ENCODE results near the gene EP400.

DNA sequence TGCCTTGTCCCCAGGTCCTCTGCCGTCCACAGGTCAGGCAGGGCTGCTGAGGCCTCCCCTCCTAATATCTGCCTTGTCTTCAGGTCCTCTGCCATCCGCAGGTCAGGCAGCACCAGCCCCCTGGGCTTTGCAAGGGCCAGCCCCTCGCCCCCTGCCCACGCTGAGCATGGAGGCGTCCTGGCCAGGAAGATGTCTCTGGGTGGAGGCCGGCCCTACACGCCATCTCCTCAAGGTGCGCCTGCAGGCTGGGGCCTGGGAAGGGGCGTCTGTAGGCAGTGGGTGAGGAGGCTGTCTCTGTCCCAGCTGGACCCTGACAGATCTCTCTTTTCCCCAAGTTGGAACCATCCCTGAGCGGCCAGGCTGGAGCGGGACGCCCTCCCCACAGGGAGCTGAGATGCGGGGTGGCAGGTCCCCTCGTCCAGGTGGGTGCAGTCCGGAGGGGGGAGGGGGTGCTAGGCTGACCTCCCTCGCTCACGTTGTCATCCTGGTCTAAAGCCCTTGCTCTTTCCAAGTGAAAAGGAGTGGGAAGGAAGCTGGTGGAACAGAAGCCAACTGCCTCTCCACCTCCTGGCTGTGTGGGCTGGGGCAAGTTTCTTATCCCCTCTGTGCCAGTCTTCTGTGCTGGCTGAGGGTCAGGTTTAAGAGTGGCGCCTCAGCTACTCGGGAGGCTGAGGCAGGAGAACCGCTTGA, 34.6 kb upstream of the EP400 start:
- TF ChIP-seq, protein P1, sequence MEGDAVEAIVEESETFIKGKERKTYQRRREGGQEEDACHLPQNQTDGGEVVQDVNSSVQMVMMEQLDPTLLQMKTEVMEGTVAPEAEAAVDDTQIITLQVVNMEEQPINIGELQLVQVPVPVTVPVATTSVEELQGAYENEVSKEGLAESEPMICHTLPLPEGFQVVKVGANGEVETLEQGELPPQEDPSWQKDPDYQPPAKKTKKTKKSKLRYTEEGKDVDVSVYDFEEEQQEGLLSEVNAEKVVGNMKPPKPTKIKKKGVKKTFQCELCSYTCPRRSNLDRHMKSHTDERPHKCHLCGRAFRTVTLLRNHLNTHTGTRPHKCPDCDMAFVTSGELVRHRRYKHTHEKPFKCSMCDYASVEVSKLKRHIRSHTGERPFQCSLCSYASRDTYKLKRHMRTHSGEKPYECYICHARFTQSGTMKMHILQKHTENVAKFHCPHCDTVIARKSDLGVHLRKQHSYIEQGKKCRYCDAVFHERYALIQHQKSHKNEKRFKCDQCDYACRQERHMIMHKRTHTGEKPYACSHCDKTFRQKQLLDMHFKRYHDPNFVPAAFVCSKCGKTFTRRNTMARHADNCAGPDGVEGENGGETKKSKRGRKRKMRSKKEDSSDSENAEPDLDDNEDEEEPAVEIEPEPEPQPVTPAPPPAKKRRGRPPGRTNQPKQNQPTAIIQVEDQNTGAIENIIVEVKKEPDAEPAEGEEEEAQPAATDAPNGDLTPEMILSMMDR (IDR thresholded peaks at IDR 0.05), result no peak
- no peak for TF ChIP-seq POLR2A (IDR thresholded peaks at IDR 0.05)
- TF ChIP-seq POLR2AphosphoS5 (IDR thresholded peaks at IDR 0.05), result no peak

All from upper lobe of left lung (tissue), 4 donors.